Stimulated activated CD8-positive, alpha-beta memory T cell treated with anti-CD3 and anti-CD28 coated beads, Interleukin-12 subunit alpha, Interleukin-12 subunit beta, amount 100 ng/mL, for 24 hours (primary cell): ENCODE measurements around the gene SLC8A2.

Experiments used
- DNase-seq: peaks from one replicate; pipeline ENCODE4 v3.0.0-alpha.2; 2020; ENCODE audit errors: extremely low read depth

SLC8A2 gene

DNA sequence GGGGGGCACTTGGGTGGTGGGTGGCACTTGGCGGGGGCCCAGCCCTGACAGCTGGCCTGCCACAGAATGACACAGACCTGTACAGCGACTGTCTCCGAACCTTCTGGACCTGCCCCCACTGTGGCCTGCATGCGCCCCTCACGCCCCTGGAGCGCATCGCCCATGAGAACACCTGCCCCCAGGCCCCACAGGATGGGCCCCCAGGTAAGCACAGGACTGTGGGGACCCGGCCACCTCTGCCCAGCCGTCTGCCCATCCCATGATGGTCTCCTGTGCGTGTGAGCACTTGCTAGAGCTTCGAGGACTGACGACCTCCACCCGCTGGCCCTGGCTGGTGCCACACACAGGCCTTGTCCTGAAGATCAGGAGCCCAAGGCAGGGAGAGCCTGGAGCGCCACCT is 90.6 kb downstream of the SLC8A2 start:
- DNase-seq, result no peak

DNA sequence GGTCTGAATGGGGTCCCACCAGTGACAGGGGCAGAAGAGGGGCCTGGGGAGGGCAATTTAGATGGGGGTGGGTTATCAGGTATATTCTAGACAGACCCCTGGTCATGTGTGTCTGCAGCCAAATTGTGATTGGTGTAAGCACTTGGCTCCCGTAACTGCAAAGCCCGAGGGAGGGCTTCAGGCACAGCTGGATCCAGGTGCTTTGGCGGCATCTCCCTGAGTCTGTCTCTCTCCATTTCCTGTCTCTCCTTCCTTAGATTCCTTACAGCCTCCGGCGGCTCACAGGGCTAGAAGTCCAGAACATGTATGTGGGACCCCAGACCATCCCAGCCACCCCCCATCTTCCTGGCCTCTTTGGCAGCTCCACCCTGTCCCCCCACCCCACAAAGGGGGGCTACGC is 91.1 kb downstream of the SLC8A2 start:
- no peak for DNase-seq

DNA sequence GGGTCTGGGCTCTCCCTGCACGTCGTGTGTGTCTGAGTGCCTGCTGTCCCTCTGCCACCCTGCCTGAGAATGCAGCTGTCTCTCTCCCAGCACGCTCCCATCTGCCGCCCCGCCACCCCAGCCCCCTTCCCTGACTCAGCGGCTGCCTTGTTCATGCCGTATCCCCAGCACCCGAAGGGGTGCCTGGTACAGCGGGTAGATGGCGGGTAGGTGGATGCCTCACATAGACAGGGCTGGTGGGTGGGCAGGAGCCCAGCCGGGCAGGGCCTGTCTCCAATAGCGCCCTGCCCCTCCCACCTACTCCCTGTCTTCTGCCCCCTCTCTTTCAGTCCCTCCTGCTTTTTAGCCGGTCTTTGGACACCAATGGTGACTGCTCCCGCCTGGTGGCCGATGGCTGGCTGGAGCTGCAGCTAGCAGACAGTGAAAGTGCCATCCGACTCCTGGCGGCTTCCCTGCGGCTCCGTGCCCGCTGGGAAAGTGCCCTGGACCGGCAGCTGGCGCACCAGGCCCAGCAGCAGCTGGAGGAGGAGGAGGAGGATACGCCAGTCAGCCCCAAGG is 92.2 kb downstream of the SLC8A2 start:
- DNase-seq, result no peak

- no peak for DNase-seq
These were observed 93.4 kb downstream of the SLC8A2 start for GRCh38 chr19:47378246-47378645.
